ENCODE measurements around the gene CEP131. TPM values are rescaled to one million over a fixed set of nuclear protein-coding genes. Genes with fewer than 3 reads are reported as not detected.

CEP131 gene
- total and polyA plus RNA-seq, 2 donors (not counting 3 experiments of a cell fraction or from before 2014, with no cell fraction given) = 5.3 to 17.9 TPM

- H3K36me3 ChIP-seq (ENCODE audit: control insufficient read depth in 2 of 2, extremely low read depth in 1 of 2, insufficient read depth in 2 of 2, low read length in 2 of 2) = peaks cover 0 to 9% of the 10 kb centered on the region in 2 experiments
- POLR2A ChIA-PET = no interaction called here
- no peak overlapping the region for H3K4me3 ChIP-seq (replicated peaks in 1 of 3; ENCODE audit: insufficient read depth in 1 of 3, low read depth in 1 of 3, low read length in 3 of 3)
- H3K9me3 ChIP-seq (replicated peaks; ENCODE audit: control insufficient read depth, insufficient read depth, low read length) = no peaks in the 10 kb centered on the region
- no peak overlapping the region for H3K27ac ChIP-seq (ENCODE audit: insufficient read depth, low read depth, low read length)
- FAIRE-seq = no peak
- no peaks in the 10 kb centered on the region for H4K20me1 ChIP-seq (replicated peaks; ENCODE audit: control insufficient read depth, extremely low read depth, insufficient read depth, low read length)
- H3K79me2 ChIP-seq (ENCODE audit: control insufficient read depth, insufficient read depth, low read length) = no peaks in the 10 kb centered on the region
- TF ChIP-seq MAX (IDR thresholded peaks at IDR 0.05; ENCODE audit: insufficient read depth, insufficient read length) = no peak
- TF ChIP-seq JUN (IDR thresholded peaks at IDR 0.05; ENCODE audit: borderline replicate concordance, insufficient read depth, insufficient read length, low read depth) = no peak
- no peak for TF ChIP-seq POLR2AphosphoS5 (IDR thresholded peaks at IDR 0.05; ENCODE audit: insufficient read depth, low read depth, low read length)
- no peak for TF ChIP-seq FOS (IDR thresholded peaks at IDR 0.05; ENCODE audit: borderline replicate concordance, insufficient read depth, low read length)
- no peak for TF ChIP-seq MYC (IDR thresholded peaks at IDR 0.05; ENCODE audit: low read depth, low read length)
- TF ChIP-seq POLR2A (IDR thresholded peaks at IDR 0.05; ENCODE audit: low read depth, low read length) = no peak
- TF ChIP-seq GATA2 (IDR thresholded peaks at IDR 0.05; ENCODE audit: insufficient read depth, insufficient read length, low read depth, low read length) = no peak
- no peak for TF ChIP-seq EZH2 (IDR thresholded peaks at IDR 0.05; ENCODE audit: borderline replicate concordance, low read depth, low read length, severe bottlenecking)
- TF ChIP-seq CTCF (IDR thresholded peaks at IDR 0.05; ENCODE audit: extremely low read depth in 1 of 2, insufficient read depth in 1 of 2, low read depth in 1 of 2, low read length in 2 of 2) = no peak
- no TSS peak for BruUV-seq (replicated peaks)
- no peak for DNase-seq (ENCODE audit: low read depth, low spot score)
- H2AFZ ChIP-seq (ENCODE audit: low read depth, low read length) = no peak overlapping the region
- no peak overlapping the region for H3K4me2 ChIP-seq (ENCODE audit: insufficient read depth, low read length)
- dilution Hi-C loops (cut with MboI; ENCODE audit: extremely low pct_ligation_motif_present, low sequenced_read_pairs) = no loop called here
- H3K9me1 ChIP-seq (replicated peaks; ENCODE audit: control insufficient read depth, extremely low read depth, insufficient read depth, low read length) = no peaks in the 10 kb centered on the region
- H3K27me3 ChIP-seq (ENCODE audit: control insufficient read depth in 2 of 2, insufficient read depth in 2 of 2, low read length in 2 of 2) = no peaks in the 10 kb centered on the region
- no peak overlapping the region for H3K9ac ChIP-seq (replicated peaks; ENCODE audit: extremely low read depth, insufficient read depth, low read length)
- H3K4me1 ChIP-seq (ENCODE audit: control insufficient read depth, extremely low read depth, insufficient read depth, low read length) = no peaks in the 10 kb centered on the region
- intact Hi-C loops (cut with micrococcal nuclease) = no loop called here
- CTCF ChIA-PET = no interaction called here
These were observed 24.7 kb upstream of the CEP131 start for GRCh38 chr17:81247339-81247990.
